ENCODE measurements around the gene DBN1.

DNA sequence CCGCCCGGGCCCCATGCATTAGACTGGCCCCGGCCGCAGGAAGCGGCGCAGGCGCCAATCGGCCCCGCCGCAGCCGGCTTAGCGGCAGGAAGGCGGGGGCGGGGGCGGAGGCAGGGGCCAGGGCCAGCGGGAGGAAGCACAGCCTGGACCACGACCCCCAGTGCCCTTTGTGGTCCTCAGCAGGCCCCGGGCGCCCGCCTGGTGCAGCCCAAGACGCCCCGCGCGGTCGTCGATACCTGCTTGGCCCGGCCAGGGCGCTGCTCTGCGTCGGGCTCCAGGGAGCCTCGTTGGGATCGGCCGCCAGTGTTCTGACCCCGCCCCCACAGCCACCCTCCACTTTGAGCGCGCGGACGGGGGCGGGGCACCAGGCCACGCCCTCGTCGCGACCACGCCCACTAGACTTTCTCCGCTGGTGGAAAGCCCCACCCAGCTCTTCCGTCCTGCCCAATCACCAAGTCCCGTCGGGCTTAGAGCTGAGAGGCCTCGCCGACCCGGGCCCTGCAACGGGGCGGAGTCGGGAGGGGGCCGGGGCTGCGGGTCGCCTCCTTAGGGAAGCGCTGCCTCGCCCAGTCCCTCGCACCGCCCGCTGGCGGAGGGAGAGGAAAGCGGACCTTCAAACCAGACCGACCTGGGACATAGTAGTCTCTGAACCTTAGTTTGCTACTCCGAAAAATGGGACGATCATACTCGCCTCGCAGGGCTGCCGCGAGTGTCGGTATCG, 24.0 kb upstream of the DBN1 start, which contains the start of gene PDLIM7:
- TF ChIP-seq, protein P1, sequence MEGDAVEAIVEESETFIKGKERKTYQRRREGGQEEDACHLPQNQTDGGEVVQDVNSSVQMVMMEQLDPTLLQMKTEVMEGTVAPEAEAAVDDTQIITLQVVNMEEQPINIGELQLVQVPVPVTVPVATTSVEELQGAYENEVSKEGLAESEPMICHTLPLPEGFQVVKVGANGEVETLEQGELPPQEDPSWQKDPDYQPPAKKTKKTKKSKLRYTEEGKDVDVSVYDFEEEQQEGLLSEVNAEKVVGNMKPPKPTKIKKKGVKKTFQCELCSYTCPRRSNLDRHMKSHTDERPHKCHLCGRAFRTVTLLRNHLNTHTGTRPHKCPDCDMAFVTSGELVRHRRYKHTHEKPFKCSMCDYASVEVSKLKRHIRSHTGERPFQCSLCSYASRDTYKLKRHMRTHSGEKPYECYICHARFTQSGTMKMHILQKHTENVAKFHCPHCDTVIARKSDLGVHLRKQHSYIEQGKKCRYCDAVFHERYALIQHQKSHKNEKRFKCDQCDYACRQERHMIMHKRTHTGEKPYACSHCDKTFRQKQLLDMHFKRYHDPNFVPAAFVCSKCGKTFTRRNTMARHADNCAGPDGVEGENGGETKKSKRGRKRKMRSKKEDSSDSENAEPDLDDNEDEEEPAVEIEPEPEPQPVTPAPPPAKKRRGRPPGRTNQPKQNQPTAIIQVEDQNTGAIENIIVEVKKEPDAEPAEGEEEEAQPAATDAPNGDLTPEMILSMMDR (IDR thresholded peaks at IDR 0.05): peak in 1 of 3 donors; percentile 14
- TF ChIP-seq POLR2A (IDR thresholded peaks at IDR 0.05): peak; percentile 90

Data from ovary (tissue), 3 donors.